Measurements from ENCODE around the gene SLC38A10. TPM values are rescaled to one million over a fixed set of nuclear protein-coding genes. Genes with fewer than 3 reads are reported as not detected.
A peak's percentile ranks its signal among the peaks of the same experiment; 100 is the strongest.

SLC38A10 gene
- total RNA-seq, 1 experiment from 2014 or later = 109 TPM

GRCh38 chr17:81238490-81238814 lies 56.7 kb downstream of the SLC38A10 start:
- peaks cover 12 to 35% of the 10 kb centered on the region in 2 experiments; a peak in 3 of 4 replicates for H3K4me1 ChIP-seq (ENCODE audit: control insufficient read depth in 1 of 2, insufficient read depth in 2 of 2, low read length in 2 of 2)
- ATAC-seq (no peak; the same call in 1 of the 2 replicates), DNase-seq (ENCODE audit: low read depth, low spot score) (no peak)
- ChIA-PET CTCF (interaction anchor here (1.2 to 1.3 kb wide), 2 partner anchors 96 to 215 kb away, joined by 5 to 11 read pairs; no protein-coding TSS in a partner anchor), POLR2A (interaction anchor here (0.7 to 1.5 kb wide), 7 partner anchors 10 to 247 kb away, joined by 3 to 9 read pairs (median 5); partner anchors contain the start of genes CEP131 and CHMP6), RAD21 (ENCODE audit: low non-redundant PET in 1 of 2, low total read pairs in 2 of 2, uncharacterized antibody in 2 of 2, unreplicated experiment in 2 of 2) (interaction anchor here in 1 of 2 experiments (1.1 kb wide), 1 partner anchor 16 kb away, joined by 3 read pairs; the partner anchor contains the start of gene CEP131)
- H3K4me3 ChIP-seq (replicated peaks in 1 of 2; ENCODE audit: low read depth in 1 of 2, low read length in 2 of 2) = peak overlapping the region; percentile 94 to 100
- H3K4me2 ChIP-seq (ENCODE audit: low read length) = peak overlapping the region; percentile 99
- TF ChIP-seq ELF1 (IDR thresholded peaks at IDR 0.05; ENCODE audit: borderline replicate concordance, low read depth) = no peak
- TF ChIP-seq CEBPB (IDR thresholded peaks at IDR 0.05; ENCODE audit: low read depth) = no peak
- no peak for TF ChIP-seq SRF (IDR thresholded peaks at IDR 0.05; ENCODE audit: low read depth)
- peak overlapping the region; percentile 98 for H3K9ac ChIP-seq (ENCODE audit: low read length)
- H3K79me2 ChIP-seq (ENCODE audit: insufficient read depth, low read length) = peaks cover 50% of the 10 kb centered on the region
- H4K20me1 ChIP-seq (ENCODE audit: insufficient read depth) = no peaks in the 10 kb centered on the region
- intact Hi-C loops (cut with micrococcal nuclease) = no loop called here
- H3K27me3 ChIP-seq (ENCODE audit: insufficient read depth, low read length) = no peaks in the 10 kb centered on the region
- no TSS peak for BruUV-seq (replicated peaks)
- H3K36me3 ChIP-seq (ENCODE audit: control insufficient read depth in 1 of 2, insufficient read depth in 2 of 2, low read length in 2 of 2) = peaks cover 0 to 10% of the 10 kb centered on the region in 2 experiments; a peak in 1 of 4 replicates
- no peaks in the 10 kb centered on the region for H3K9me3 ChIP-seq (ENCODE audit: control insufficient read depth in 1 of 2, insufficient read depth in 1 of 2, low read depth in 1 of 2, low read length in 2 of 2)
- peak overlapping the region; percentile 48; the same call in 1 of the 2 replicates for H3K27ac ChIP-seq (ENCODE audit: low read depth, low read length)
- no peak overlapping the region for H2AFZ ChIP-seq (ENCODE audit: low read depth, low read length, poor library complexity, severe bottlenecking)
- no peaks in the 10 kb centered on the region for H3K9me2 ChIP-seq (ENCODE audit: insufficient read depth)

GRCh38 chr17:81237591-81238489 lies 57.3 kb downstream of the SLC38A10 start:
- RAD21 ChIA-PET (ENCODE audit: low non-redundant PET in 1 of 2, low total read pairs in 2 of 2, uncharacterized antibody in 2 of 2, unreplicated experiment in 2 of 2) = interaction anchor here in 1 of 2 experiments (1.1 kb wide), 1 partner anchor 15 kb away, joined by 3 read pairs; the partner anchor contains the start of gene CEP131
- TF ChIP-seq SP1 (IDR thresholded peaks at IDR 0.05; ENCODE audit: low read depth) = no peak
- no peak for TF ChIP-seq CTCF (IDR thresholded peaks at IDR 0.05 in 2 of 3, conservative IDR thresholded peaks at IDR 0.05 in 1 of 3; ENCODE audit: borderline replicate concordance in 1 of 3, insufficient read depth in 1 of 3, low read depth in 2 of 3, low read length in 2 of 3)
- no peak for TF ChIP-seq MAX (IDR thresholded peaks at IDR 0.05)
- no peak for TF ChIP-seq ZNF274 (IDR thresholded peaks at IDR 0.05; ENCODE audit: low read depth, low read length)
- no peak for TF ChIP-seq CEBPB (IDR thresholded peaks at IDR 0.05; ENCODE audit: low read depth)
- TF ChIP-seq SRF (IDR thresholded peaks at IDR 0.05; ENCODE audit: low read depth) = no peak
- no peak for TF ChIP-seq SIN3A (IDR thresholded peaks at IDR 0.05; ENCODE audit: low read depth)
- TF ChIP-seq ELF1 (IDR thresholded peaks at IDR 0.05; ENCODE audit: borderline replicate concordance, low read depth) = no peak
- TF ChIP-seq YY1 (IDR thresholded peaks at IDR 0.05; ENCODE audit: extremely low read depth, insufficient replicate concordance, low read depth, low read length) = no peak
- TF ChIP-seq POLR2A (IDR thresholded peaks at IDR 0.05; ENCODE audit: borderline replicate concordance, extremely low read depth, insufficient read depth, insufficient read length) = no peak
- no peak for TF ChIP-seq JUND (IDR thresholded peaks at IDR 0.05)
- no peak for TF ChIP-seq FOSL1 (IDR thresholded peaks at IDR 0.05; ENCODE audit: low read depth)

More at GRCh38 chr17:81237591-81238489, 57.3 kb downstream of the SLC38A10 start:
- ChIA-PET CTCF (no interaction called here), POLR2A (interaction anchor here (1.2 kb wide), 1 partner anchor 15 kb away, joined by 3 read pairs; the partner anchor contains the start of gene CEP131)
- Histone ChIP-seq H3K4me2 (ENCODE audit: low read length) (peak overlapping the region; percentile 99), H3K4me1 (ENCODE audit: control insufficient read depth in 1 of 2, insufficient read depth in 2 of 2, low read length in 2 of 2) (peaks cover 12 to 35% of the 10 kb centered on the region in 2 experiments; a peak in 3 of 4 replicates), H3K4me3 (replicated peaks in 1 of 2; ENCODE audit: low read depth in 1 of 2, low read length in 2 of 2) (peak overlapping the region; percentile 94 to 100), H3K79me2 (ENCODE audit: insufficient read depth, low read length) (peaks cover 48% of the 10 kb centered on the region), H3K9ac (ENCODE audit: low read length) (peak overlapping the region; percentile 98), H4K20me1 (ENCODE audit: insufficient read depth) (no peaks in the 10 kb centered on the region), H3K27me3 (ENCODE audit: insufficient read depth, low read length) (no peaks in the 10 kb centered on the region), H3K36me3 (ENCODE audit: control insufficient read depth in 1 of 2, insufficient read depth in 2 of 2, low read length in 2 of 2) (peaks cover 0 to 10% of the 10 kb centered on the region in 2 experiments; a peak in 1 of 4 replicates), H3K9me3 (ENCODE audit: control insufficient read depth in 1 of 2, insufficient read depth in 1 of 2, low read depth in 1 of 2, low read length in 2 of 2) (no peaks in the 10 kb centered on the region), H3K27ac (ENCODE audit: low read depth, low read length) (no peak overlapping the region; the same call in 1 of the 2 replicates), H3K9me2 (ENCODE audit: insufficient read depth) (no peaks in the 10 kb centered on the region), H2AFZ (ENCODE audit: low read depth, low read length, poor library complexity, severe bottlenecking) (no peak overlapping the region)
- DNase-seq (ENCODE audit: low read depth, low spot score) (no peak), ATAC-seq (no peak)
- BruUV-seq (replicated peaks) = TSS peak; percentile 63
- intact Hi-C loops (cut with micrococcal nuclease) = no loop called here
